GM21619 (cell line): ENCODE measurements around the gene TLCD2.
"Not testable (repeated sequence)": the region's sequence is repeated elsewhere in the genome, so short reads cannot be mapped to it uniquely, and the experiment has no call there.

Experiments
- ATAC-seq: cut with Tn5 transposase; IDR thresholded peaks from one replicate; pipeline ENCODE4 v1.9.1; 2021; ENCODE audit not compliant: unreplicated experiment

The TLCD2 gene

GRCh38 chr17:1709971-1710806 lies at the start of gene TLCD2:
TSS of gene TLCD2 (minus strand) at chr17:1710377. CDS start at chr17:1710242, 135 bp downstream.
- ATAC-seq: no peak

GRCh38 chr17:1759529-1759928 lies 49.4 kb upstream of the TLCD2 start:
- ATAC-seq: no peak

- no peak for ATAC-seq
These were observed 48.6 kb upstream of the TLCD2 start for GRCh38 chr17:1758807-1759206.

- ATAC-seq: no peak
These were observed 45.7 kb upstream of the TLCD2 start for GRCh38 chr17:1755827-1756262.

DNA sequence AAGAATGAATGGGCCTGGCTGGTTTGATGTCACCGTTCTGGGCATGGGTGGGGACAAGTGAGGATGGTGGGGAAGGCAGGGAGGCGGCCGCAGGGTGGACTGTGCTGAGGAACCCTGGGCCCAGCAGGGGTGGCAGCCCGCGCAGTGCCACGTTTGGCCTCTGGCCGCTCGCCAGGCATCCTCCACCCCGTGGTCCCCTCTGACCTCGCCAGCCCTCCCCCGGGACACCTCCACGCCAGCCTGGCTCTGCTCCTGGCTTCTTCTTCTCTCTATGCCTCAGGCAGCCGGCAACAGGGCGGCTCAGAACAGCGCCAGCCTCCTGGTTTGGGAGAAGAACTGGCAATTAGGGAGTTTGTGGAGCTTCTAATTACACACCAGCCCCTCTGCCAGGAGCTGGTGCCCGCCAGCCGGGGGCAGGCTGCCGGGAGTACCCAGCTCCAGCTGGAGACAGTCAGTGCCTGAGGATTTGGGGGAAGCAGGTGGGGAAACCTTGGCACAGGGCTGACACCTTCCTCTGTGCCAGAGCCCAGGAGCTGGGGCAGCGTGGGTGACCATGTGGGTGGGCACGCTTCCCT lies 45.2 kb upstream of the TLCD2 start:
- no peak for ATAC-seq

DNA sequence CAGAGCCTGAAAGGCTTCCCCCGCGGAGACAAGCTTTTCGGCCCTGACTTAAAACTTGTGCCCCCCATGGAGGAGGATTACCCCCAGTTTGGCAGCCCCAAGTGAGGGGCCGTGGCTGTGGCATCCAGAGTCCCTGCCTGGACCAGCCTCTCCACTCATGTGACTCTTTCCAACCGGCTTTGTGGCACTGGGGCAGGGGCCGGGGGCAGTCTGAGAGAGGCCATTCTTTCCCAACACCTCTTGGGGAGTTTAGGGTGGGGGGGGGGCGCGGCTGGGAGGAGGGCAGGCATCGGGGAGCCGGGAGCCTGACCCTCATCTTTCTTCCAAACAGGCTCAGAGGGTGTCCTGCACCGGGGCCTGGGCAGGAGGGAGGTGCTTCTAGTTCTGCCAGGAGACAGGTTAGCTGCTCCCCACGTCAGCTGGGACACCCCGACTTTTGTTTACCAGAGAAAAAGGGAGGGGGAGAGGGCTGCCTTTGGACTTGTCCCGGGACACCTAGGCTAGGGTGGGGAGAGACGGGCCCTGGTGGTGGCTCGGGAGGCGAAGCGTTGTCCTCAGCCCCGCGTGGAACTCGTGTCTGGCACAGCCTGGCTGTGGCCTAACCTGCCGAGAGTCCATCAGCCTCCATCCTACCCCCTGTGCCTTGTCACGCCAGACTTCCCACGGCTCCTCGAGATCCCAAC lies 44.4 kb upstream of the TLCD2 start:
- no peak for ATAC-seq

GRCh38 chr17:1753767-1754429 lies 43.7 kb upstream of the TLCD2 start:
- no peak for ATAC-seq

DNA sequence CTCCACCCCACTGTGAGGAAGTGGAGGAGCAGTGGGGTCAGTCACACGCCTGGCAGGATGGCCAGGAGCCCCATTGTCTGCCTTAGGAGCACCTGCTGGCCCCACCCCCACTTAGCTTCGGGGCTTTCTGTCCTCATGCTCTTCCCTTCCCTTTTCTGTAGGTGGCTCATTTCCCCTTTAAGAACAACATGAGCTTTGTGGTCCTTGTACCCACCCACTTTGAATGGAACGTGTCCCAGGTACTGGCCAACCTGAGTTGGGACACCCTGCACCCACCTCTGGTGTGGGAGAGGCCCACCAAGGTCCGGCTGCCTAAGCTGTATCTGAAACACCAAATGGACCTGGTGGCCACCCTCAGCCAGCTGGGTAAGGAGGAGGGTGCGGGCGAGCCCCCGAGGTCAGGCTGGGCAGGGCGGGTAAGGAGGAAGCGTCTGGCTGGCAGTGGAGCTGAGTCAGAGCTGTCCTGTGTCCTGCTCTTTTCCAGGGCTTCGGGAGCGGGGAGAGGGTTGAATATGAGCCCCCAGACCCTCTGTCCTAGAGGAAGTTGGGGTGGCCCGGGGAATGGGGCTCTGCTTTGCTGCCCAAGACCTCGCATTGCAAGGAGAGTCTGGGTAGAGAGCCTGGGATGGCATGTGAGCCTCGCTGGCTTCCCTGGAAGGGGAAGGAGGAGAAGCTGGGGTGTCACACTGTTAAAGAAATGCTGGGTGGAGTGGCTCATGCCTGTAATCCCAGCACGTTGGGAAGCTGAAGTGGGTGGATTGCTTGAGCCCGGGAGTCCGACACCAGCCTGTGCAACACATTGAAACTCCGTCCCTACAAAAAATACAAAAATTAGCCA lies 42.5 kb upstream of the TLCD2 start:
- ATAC-seq: no peak

DNA sequence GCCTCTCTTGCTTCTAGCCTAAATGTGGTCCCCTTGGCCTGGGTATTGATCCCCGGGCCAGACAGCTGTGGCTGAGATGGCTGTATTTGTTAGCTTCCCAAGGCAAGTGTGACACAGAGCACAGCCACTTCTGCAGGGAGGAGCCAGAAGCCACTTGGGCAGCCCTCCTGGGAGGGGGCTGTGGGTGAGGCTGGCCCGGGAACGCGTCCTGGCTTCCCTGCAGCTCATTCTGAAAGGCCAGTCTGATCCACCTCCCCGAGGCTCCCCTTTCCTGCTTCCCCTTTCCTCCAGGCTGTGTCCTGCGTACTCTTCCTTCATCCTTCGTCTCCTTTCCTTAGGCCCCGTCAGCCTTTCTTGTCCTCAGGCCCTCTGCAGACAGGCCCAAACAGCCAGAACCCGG lies 40.5 kb upstream of the TLCD2 start:
- ATAC-seq: no peak

DNA sequence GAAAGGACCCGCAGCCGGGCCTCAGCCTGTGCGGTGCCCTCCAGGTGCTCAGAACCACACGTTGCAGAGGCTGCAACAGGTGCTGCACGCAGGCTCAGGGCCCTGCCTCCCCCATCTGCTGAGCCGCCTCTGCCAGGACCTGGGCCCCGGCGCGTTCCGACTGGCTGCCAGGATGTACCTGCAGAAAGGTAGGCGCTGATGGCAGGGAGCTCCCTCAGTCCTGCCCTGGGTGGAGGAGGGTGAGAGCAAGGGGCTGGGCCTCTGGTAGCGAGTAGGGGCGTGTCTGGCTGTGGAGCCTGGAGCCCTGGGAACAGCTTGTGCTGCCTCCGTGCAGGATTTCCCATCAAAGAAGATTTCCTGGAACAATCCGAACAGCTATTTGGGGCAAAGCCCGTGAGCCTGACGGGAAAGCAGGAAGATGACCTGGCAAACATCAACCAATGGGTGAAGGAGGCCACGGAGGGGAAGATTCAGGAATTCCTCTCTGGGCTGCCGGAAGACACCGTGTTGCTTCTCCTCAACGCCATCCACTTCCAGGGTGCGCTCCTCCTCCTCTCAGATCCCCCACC lies 36.9 kb upstream of the TLCD2 start:
- no peak for ATAC-seq

- ATAC-seq: no peak
These were observed 35.4 kb upstream of the TLCD2 start for GRCh38 chr17:1745513-1746020.

DNA sequence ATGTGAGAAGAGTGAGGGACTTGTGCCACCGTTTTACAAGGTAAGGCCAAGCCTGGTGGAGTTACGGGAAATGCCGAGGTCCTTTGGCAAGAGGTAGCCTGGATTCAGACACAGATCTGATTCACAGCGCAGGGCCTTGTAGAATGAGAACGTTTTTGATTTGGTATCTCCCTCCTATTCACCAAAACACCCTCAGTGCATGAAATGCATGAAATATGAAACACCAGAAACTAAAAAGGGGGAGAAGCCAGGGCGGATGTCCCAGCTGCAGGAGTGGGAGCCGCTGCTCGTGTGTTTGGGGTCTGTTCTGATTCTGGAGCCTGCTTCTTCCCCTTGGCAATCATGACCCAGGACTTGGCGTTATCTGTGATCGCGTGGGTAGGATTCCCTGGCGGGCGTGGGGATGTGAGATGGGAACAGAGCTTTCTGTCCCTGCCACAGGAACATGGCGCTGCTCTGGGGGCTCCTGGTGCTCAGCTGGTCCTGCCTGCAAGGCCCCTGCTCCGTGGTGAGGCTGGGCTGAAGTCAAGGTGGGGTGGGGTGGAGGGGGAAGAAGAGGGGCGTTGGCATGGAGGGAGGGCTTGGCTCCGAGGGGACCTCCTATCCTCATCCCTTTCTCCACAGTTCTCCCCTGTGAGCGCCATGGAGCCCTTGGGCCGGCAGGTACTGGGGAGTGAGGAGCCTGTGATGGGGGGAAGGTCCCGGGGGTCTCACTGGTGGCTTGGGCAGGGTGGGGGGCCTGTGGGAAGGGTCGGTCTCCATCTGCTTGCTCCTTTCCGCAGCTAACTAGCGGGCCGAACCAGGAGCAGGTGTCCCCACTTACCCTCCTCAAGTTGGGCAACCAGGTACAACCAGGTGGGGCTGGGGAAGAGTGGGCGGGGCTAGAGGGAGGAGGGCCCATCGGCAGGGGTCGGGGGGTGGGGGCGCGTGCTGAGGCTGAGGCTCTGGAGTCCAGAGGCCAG lies 34.7 kb upstream of the TLCD2 start:
- ATAC-seq: no peak

GRCh38 chr17:1743088-1743439 lies 32.9 kb upstream of the TLCD2 start:
- ATAC-seq: no peak

- no peak for ATAC-seq
These were observed 32.4 kb upstream of the TLCD2 start, which contains the start of gene SERPINF2 for GRCh38 chr17:1742371-1743087. TSS of gene SERPINF2 (plus strand) at chr17:1742871. CDS start at chr17:1744996, 2,125 bp downstream.

- not testable (repeated sequence) for ATAC-seq
These were observed 31.7 kb upstream of the TLCD2 start for GRCh38 chr17:1741899-1742298.

- ATAC-seq: no peak
These were observed 27.5 kb upstream of the TLCD2 start for GRCh38 chr17:1737531-1738291.
